Activated CD4-positive, alpha-beta T cell treated with anti-CD3 and anti-CD28 coated beads for 36 hours (primary cell): ENCODE data around the gene MASTL. TPM values are rescaled to one million over a fixed set of nuclear protein-coding genes. Genes with fewer than 3 reads are reported as not detected.

Source experiments
- ATAC-seq: fragments of 200-7000 bp; cut with Tn5 transposase; one replicate; pipeline ENCODE4 v1.10.0; 2021; ENCODE audit warnings: mild to moderate bottlenecking, moderate library complexity
- CTCF ChIA-PET: fragments of 350-600 bp; sonication (Branson Sonifier 250); formaldehyde crosslinking; loops from one replicate; lab custom pipeline; 2021; ENCODE audit warnings: antibody characterized with exemption; lab: Charles Lee
- POLR2A ChIA-PET: fragments of 350-600 bp; sonication (Branson Sonifier 250); formaldehyde crosslinking; loops from one replicate; lab custom pipeline; 2021; ENCODE audit warnings: antibody characterized with exemption, inconsistent platforms; lab: Charles Lee
- DNase-seq: peaks from one replicate; pipeline ENCODE4 v3.0.0-alpha.2; 2020
- H3K27ac Mint-ChIP-seq: one replicate; pipeline ENCODE4 v1.8.0; 2021; ENCODE audit warnings: mixed read lengths
- H3K27me3 Mint-ChIP-seq: one replicate; pipeline ENCODE4 v1.8.0; 2021; ENCODE audit warnings: mixed read lengths
- H3K36me3 Mint-ChIP-seq: one replicate; pipeline ENCODE4 v1.8.0; 2021; ENCODE audit warnings: low read depth, mixed read lengths
- H3K4me1 Mint-ChIP-seq: one replicate; pipeline ENCODE4 v1.8.0; 2021; ENCODE audit warnings: mixed read lengths
- H3K4me3 Mint-ChIP-seq: one replicate; pipeline ENCODE4 v1.8.0; 2021; ENCODE audit warnings: mild to moderate bottlenecking, moderate library complexity, mixed read lengths
- H3K9me3 Mint-ChIP-seq: one replicate; pipeline ENCODE4 v1.8.0; 2021; ENCODE audit warnings: low read depth, mixed read lengths
- intact Hi-C, 2 experiments: fragments of 100-400 bp; cut with DNase I in 1 of 2; cut with micrococcal nuclease in 1 of 2; formaldehyde crosslinking; loops; one replicate each; pipeline versions ENCODE4 v1.14.2 to v1.15.1; 2022 to 2024; cut with DNase I, micrococcal nuclease
- total RNA-seq, 2 experiments: library from RNA; stranded (reverse); gene quantifications; one replicate each; pipeline ENCODE4 v1.2.3, GENCODE V29; 2021

MASTL gene
- 10 to 100 TPM; 42.1 to 55.3 TPM for total RNA-seq

- H3K27me3 Mint-ChIP-seq, result no peaks in the 10 kb centered on the region
- ATAC-seq (peak; percentile 77), DNase-seq (peak; percentile 97)
- peak within 1 kb of the TSS; percentile 94 for H3K4me3 Mint-ChIP-seq
- CTCF ChIA-PET, result interaction anchor here (1.4 to 2.3 kb wide), 3 partner anchors 15 to 294 kb away, joined by 3 to 7 read pairs (median 7); partner anchors contain the start of gene ABI1
- peak within 1 kb of the TSS; percentile 99 for H3K27ac Mint-ChIP-seq
- intact Hi-C loops, result loop anchor here (1.0 to 10.0 kb wide), 12 partner anchors 55 to 1378 kb away; partner anchors contain the start of genes RAB18 (in 2 of the 2), ANKRD26 (in 1 of the 2), APBB1IP (in 1 of the 2) and MPP7 (in 1 of the 2)
- no peaks in the 10 kb centered on the region for H3K9me3 Mint-ChIP-seq
- H3K4me1 Mint-ChIP-seq, result peaks cover 34% of the 10 kb centered on the region
- peaks cover 55% of the 10 kb centered on the region for H3K36me3 Mint-ChIP-seq
- POLR2A ChIA-PET, result interaction anchor here (2.2 kb wide), 1 partner anchor 54 kb away, joined by 23 read pairs; the partner anchor contains the start of gene ANKRD26
Measured at GRCh38 chr10:27155066-27155754, at the start of gene MASTL. Gene MASTL (plus strand): TSS chr10:27155352. CDS start chr10:27155427, 75 bp downstream.

GRCh38 chr10:27108165-27108564 lies 47.0 kb upstream of the MASTL start:
- Mint-ChIP-seq H3K27ac (no peak overlapping the region), H3K4me1 (peaks cover 18% of the 10 kb centered on the region), H3K27me3 (no peaks in the 10 kb centered on the region), H3K36me3 (peaks cover 44% of the 10 kb centered on the region), H3K4me3 (no peak overlapping the region), H3K9me3 (no peaks in the 10 kb centered on the region)
- DNase-seq (no peak), ATAC-seq (no peak)
- ChIA-PET CTCF (interaction anchor here (0.7 to 1.8 kb wide), 2 partner anchors 11 to 17 kb away, joined by 3 to 4 read pairs; no protein-coding TSS in a partner anchor), POLR2A (no interaction called here)
- intact Hi-C loops, result no loop called here

- ATAC-seq (no peak), DNase-seq (no peak)
- no peak overlapping the region for H3K27ac Mint-ChIP-seq
- intact Hi-C loops, result no loop called here
- no peaks in the 10 kb centered on the region for H3K9me3 Mint-ChIP-seq
- H3K27me3 Mint-ChIP-seq, result no peaks in the 10 kb centered on the region
- H3K36me3 Mint-ChIP-seq, result peaks cover 42% of the 10 kb centered on the region
- ChIA-PET POLR2A (interaction anchor here (0.7 kb wide), 1 partner anchor 39 kb away, joined by 3 read pairs; no protein-coding TSS in a partner anchor), CTCF (no interaction called here)
- H3K4me3 Mint-ChIP-seq, result no peak overlapping the region
- no peaks in the 10 kb centered on the region for H3K4me1 Mint-ChIP-seq
Measured at GRCh38 chr10:27134371-27134770, 20.8 kb upstream of the MASTL start.

- H3K27me3 Mint-ChIP-seq, result no peaks in the 10 kb centered on the region
- ChIA-PET POLR2A (interaction anchor here (1.0 kb wide), 1 partner anchor 21 kb away, joined by 5 read pairs; no protein-coding TSS in a partner anchor), CTCF (interaction anchor here (0.9 kb wide), 1 partner anchor 12 kb away, joined by 3 read pairs; no protein-coding TSS in a partner anchor)
- H3K4me1 Mint-ChIP-seq, result no peaks in the 10 kb centered on the region
- peaks cover 34% of the 10 kb centered on the region for H3K36me3 Mint-ChIP-seq
- ATAC-seq, result no peak
- no peak overlapping the region for H3K4me3 Mint-ChIP-seq
- intact Hi-C loops, result no loop called here
- H3K27ac Mint-ChIP-seq, result no peak overlapping the region
- H3K9me3 Mint-ChIP-seq, result no peaks in the 10 kb centered on the region
- no peak for DNase-seq
Measured at GRCh38 chr10:27138277-27138676, 16.9 kb upstream of the MASTL start.

GRCh38 chr10:27143686-27144085 lies 11.5 kb upstream of the MASTL start:
- Mint-ChIP-seq H3K27ac (no peak overlapping the region), H3K4me3 (no peak overlapping the region), H3K9me3 (no peaks in the 10 kb centered on the region), H3K4me1 (peaks cover 19% of the 10 kb centered on the region), H3K27me3 (no peaks in the 10 kb centered on the region), H3K36me3 (peaks cover 48% of the 10 kb centered on the region)
- ATAC-seq (no peak), DNase-seq (no peak)
- ChIA-PET CTCF (interaction anchor here (0.8 to 1.7 kb wide), 2 partner anchors 9 to 105 kb away, joined by 3 to 10 read pairs; no protein-coding TSS in a partner anchor), POLR2A (interaction anchor here (2.0 kb wide), 1 partner anchor 10 kb away, joined by 7 read pairs; the partner anchor contains the start of gene YME1L1)
- intact Hi-C loops, result no loop called here

- peaks cover 53% of the 10 kb centered on the region for H3K36me3 Mint-ChIP-seq
- H3K4me3 Mint-ChIP-seq, result no peak overlapping the region
- peaks cover 34% of the 10 kb centered on the region for H3K4me1 Mint-ChIP-seq
- ChIA-PET POLR2A (no interaction called here), CTCF (interaction anchor here (1.5 kb wide), 1 partner anchor 8 kb away, joined by 4 read pairs; the partner anchor contains the start of gene YME1L1)
- H3K27me3 Mint-ChIP-seq, result no peaks in the 10 kb centered on the region
- intact Hi-C loops, result no loop called here
- H3K9me3 Mint-ChIP-seq, result no peaks in the 10 kb centered on the region
- no peak overlapping the region for H3K27ac Mint-ChIP-seq
- DNase-seq, result no peak
- no peak for ATAC-seq
Measured at GRCh38 chr10:27145937-27146336, 9.2 kb upstream of the MASTL start.

GRCh38 chr10:27147701-27148100 lies 7.5 kb upstream of the MASTL start:
- Mint-ChIP-seq H3K36me3 (peaks cover 60% of the 10 kb centered on the region), H3K4me3 (no peak overlapping the region)

GRCh38 chr10:27150261-27150660 lies 4.9 kb upstream of the MASTL start:
- POLR2A ChIA-PET, result interaction anchor here (0.7 kb wide), 1 partner anchor 57 kb away, joined by 3 read pairs; no protein-coding TSS in a partner anchor
- CTCF ChIA-PET, result interaction anchor here (0.6 kb wide), 1 partner anchor 13 kb away, joined by 3 read pairs; no protein-coding TSS in a partner anchor
- H3K27ac Mint-ChIP-seq, result peak overlapping the region; percentile 63
- intact Hi-C loops, result loop anchor here (5.0 to 10.0 kb wide), 5 partner anchors 215 to 1185 kb away; no protein-coding TSS in a partner anchor
- peaks cover 52% of the 10 kb centered on the region for H3K4me1 Mint-ChIP-seq
- H3K27me3 Mint-ChIP-seq, result no peaks in the 10 kb centered on the region
- no peaks in the 10 kb centered on the region for H3K9me3 Mint-ChIP-seq
- DNase-seq (no peak), ATAC-seq (no peak)
- H3K4me3 Mint-ChIP-seq, result no peak overlapping the region
- peaks cover 58% of the 10 kb centered on the region for H3K36me3 Mint-ChIP-seq

More at GRCh38 chr10:27147701-27148100, 7.5 kb upstream of the MASTL start:
- H3K27me3 Mint-ChIP-seq, result no peaks in the 10 kb centered on the region
- intact Hi-C loops, result no loop called here
- no peak for DNase-seq
- H3K27ac Mint-ChIP-seq, result peak overlapping the region; percentile 12
- H3K4me1 Mint-ChIP-seq, result peaks cover 48% of the 10 kb centered on the region
- H3K9me3 Mint-ChIP-seq, result no peaks in the 10 kb centered on the region
- POLR2A ChIA-PET, result no interaction called here
- CTCF ChIA-PET, result interaction anchor here (0.5 to 0.6 kb wide), 2 partner anchors 53 to 83 kb away, joined by 3 read pairs; no protein-coding TSS in a partner anchor
- no peak for ATAC-seq

- ATAC-seq (no peak), DNase-seq (no peak)
- Mint-ChIP-seq H3K4me1 (peaks cover 44% of the 10 kb centered on the region), H3K36me3 (peaks cover 57% of the 10 kb centered on the region), H3K9me3 (no peaks in the 10 kb centered on the region), H3K27ac (peak overlapping the region; percentile 99), H3K27me3 (no peaks in the 10 kb centered on the region), H3K4me3 (peak overlapping the region; percentile 94)
- ChIA-PET CTCF (interaction anchor here (0.9 to 2.3 kb wide), 5 partner anchors 9 to 292 kb away, joined by 4 to 10 read pairs (median 5); partner anchors contain the start of gene ABI1), POLR2A (interaction anchor here (0.9 kb wide), 1 partner anchor 51 kb away, joined by 3 read pairs; no protein-coding TSS in a partner anchor)
- intact Hi-C loops, result loop anchor here (5.0 to 10.0 kb wide), 5 partner anchors 212 to 1182 kb away; no protein-coding TSS in a partner anchor
Measured at GRCh38 chr10:27152687-27153086, 2.5 kb upstream of the MASTL start.

- no peak for ATAC-seq
Measured at GRCh38 chr10:27153329-27153728, 1.8 kb upstream of the MASTL start.

More at GRCh38 chr10:27153329-27153728, 1.8 kb upstream of the MASTL start:
- intact Hi-C loops, result loop anchor here (5.0 to 10.0 kb wide), 5 partner anchors 211 to 1181 kb away; no protein-coding TSS in a partner anchor
- no peak for DNase-seq
- Mint-ChIP-seq H3K27ac (peak overlapping the region; percentile 99), H3K4me1 (peaks cover 46% of the 10 kb centered on the region), H3K9me3 (no peaks in the 10 kb centered on the region), H3K27me3 (no peaks in the 10 kb centered on the region), H3K36me3 (peaks cover 59% of the 10 kb centered on the region), H3K4me3 (peak overlapping the region; percentile 94)
- ChIA-PET CTCF (interaction anchor here (1.0 to 2.3 kb wide), 4 partner anchors 10 to 292 kb away, joined by 5 to 10 read pairs (median 6); partner anchors contain the start of gene ABI1), POLR2A (interaction anchor here (0.7 to 2.2 kb wide), 7 partner anchors 10 to 351 kb away, joined by 3 to 23 read pairs (median 6); partner anchors contain the start of genes ACBD5, ANKRD26 and RAB18)
